SU-DHL-6 (cell line): Measurements from ENCODE around the gene APOBEC4.

Experiments
- CTCF ChIP-seq: fragments of 200-600 bp; sonication (generic); IDR thresholded peaks from one replicate; pipeline ENCODE4 v1.5.1; 2017; ENCODE audit warnings: antibody characterized with exemption, mild to moderate bottlenecking, low read length, moderate library complexity; ENCODE audit not compliant: insufficient read depth, poor library complexity, severe bottlenecking
- EZH2phosphoT487 ChIP-seq: fragments of 200-600 bp; sonication (generic), shearing (Covaris generic); conservative IDR thresholded peaks from 2 replicates; pipeline ENCODE4 v1.6.1; 2018; ENCODE audit warnings: mild to moderate bottlenecking, antibody characterized with exemption, low read length, moderate library complexity, mixed read lengths

- no peak for TF ChIP-seq CTCF
- no peak for TF ChIP-seq EZH2phosphoT487
These were observed 1.5 kb downstream of the APOBEC4 start for GRCh38 chr1:183651612-183652011.
